GM18498 (cell line): Measurements from ENCODE around the gene PCNX1.
A peak's percentile ranks its signal among the peaks of the same experiment; 100 is the strongest.
"Not testable (repeated sequence)": the region's sequence is repeated elsewhere in the genome, so short reads cannot be mapped to it uniquely, and the experiment has no call there.

Experiments used
- ATAC-seq: cut with Tn5 transposase; IDR thresholded peaks from one replicate; pipeline ENCODE4 v1.9.1; 2021; ENCODE audit warnings: mild to moderate bottlenecking, moderate library complexity; ENCODE audit not compliant: unreplicated experiment

PCNX1 gene

DNA sequence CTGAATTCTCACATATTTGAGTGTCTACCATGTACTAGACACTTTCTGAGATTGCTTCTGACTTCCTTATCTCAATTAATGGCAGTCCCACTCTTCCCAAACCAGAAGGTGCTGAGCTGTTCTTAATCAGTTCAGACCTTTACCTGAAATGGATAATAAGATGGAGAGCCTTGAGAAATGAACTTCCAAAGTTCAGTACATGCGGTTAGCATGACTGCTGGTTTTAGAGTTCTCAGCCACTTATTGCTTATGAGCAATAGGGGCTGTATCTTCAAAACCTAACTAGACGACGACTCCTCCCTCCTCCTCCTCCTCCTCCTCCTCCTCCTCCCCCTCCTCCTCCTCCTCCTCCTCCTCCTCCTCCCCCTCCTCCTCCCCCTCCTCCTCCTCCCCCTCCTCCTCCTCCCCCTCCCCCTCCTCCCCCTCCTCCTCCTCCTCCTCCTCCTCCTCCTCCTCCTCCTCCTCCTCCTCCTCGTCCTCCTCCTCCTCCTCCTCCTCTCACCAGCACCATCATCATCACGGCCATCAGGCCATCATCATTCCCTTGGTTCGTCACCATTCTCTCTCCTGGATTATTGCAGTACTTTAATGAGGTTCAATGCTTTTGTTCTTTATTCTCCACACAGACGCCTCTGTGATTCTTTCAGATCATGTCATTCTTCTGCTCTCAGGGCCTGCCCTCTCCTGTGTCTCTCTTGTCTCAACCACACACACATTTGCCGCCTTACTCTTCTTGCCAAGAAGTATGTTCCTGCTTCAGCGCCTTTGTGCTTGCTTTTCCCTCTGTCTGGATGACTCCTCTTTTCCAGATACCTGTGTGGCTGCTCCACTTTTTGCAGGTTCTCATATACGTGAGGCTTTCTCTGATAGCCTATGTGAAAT is 2.7 kb downstream of the PCNX1 start:
- no peak for ATAC-seq

DNA sequence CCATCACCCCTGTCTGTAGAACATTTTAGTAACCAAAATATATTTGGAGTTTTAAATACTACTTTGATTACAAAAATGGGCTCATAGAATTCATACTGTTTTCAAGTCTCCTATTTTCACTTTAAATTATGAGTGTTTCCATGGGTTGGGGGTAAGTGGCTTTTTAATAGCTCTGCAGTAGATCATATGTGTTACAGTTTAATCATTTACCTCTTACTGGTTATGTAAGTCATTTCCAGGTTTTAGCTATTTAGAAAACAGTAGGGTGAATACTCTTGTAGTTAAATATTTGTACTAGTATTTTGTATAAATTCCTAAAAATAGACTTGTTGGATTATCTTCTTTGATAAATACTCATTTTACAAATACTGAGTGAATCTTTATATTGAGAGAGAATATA is 8.2 kb downstream of the PCNX1 start:
- ATAC-seq = no peak

DNA sequence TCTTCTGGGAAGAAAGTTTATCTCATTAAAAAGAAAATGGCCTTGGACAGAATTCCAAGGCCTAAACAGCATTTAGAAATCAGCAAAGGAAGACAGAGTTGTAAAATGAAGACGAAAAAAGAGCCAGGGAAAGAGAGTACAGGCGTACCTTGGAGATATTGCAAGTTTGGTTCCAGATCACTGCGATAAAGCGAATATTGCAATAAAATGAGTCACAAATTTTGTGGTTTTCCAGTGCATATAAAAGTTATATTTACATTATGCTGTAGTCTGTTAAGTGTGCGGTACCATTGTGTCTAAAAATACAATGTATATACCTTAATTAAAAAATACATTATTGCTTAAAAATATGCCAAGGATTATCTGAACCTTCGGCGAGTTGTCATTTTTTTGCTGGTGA is 9.0 kb downstream of the PCNX1 start:
- ATAC-seq = no peak

DNA sequence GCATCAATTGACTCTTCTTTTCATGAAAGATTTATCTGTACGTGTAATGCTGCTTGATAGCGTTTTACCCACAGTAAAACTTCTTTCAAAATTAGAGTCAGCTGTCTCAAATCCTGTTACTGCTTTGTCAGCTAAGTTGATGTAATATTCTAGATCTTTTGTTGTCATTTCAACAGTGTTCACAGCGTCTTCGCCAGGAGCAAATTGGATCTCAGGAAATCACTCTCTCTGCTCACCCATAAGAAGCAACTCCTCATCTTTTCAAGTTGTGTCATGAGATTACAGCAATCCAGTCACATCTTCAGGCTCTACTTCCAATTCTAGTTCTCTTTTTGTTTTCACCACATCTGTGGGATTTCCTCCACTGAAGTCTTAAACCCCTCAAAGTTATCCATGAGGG is 9.5 kb downstream of the PCNX1 start:
- no peak for ATAC-seq

DNA sequence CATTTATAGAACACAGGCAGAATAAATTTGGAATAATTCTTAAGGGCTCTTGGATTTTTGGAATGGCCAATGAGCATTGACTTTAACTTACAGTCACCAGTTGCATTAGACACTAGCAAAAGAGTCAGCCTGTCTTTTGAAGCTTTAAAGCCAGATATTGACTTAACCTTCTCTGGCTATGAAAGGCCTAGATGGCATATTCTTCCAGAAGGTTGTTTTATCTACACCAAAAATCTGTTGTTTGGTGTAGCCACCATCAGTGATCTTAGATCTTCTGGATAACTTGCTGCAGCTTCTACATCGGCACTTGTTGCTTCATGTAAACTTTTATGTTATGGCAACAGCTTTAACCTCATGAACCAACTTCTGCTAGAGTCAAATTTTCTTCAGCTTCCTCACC is 10.4 kb downstream of the PCNX1 start:
- ATAC-seq = no peak

DNA sequence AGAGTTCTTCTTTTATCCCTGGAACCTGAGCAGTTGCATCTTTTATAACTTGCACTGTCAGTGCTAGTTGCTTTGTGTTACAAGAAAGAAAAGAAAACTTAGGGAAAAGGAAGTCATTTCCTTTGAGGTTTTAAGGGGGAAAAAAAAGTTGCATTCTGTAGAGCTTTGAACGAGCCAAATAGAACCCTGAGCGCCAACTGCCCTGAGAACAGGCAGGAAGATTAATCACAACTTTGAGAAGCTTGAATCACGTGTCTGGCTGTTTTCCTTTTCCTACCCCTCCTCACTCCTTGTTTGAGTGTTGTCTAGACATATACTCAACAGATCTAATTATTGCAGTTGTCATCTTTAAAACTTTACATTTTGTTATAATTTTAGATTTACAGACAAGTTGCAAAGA is 12.5 kb downstream of the PCNX1 start:
- ATAC-seq = no peak

DNA sequence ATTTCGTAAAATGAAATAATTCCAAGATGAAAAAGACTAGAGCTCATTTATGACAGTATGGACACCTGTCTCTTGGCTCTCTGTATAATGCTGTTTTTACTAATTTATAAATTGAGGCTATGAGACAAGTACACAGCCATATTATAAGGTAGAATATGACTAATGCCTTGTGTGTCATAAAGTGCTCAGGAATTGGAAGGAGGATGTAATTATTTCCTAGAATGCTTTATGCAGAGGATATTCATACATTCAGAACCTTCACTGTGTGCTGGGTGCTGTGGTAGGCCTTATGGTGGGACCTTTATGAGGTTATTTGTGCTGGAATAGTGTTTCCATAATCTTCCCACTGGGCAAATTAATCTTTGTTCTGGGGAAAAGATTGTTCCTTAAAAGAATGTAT is 13.3 kb downstream of the PCNX1 start:
- ATAC-seq = no peak

- ATAC-seq = no peak
Observed at GRCh38 chr14:70921669-70922068, 14.4 kb downstream of the PCNX1 start.

GRCh38 chr14:70924521-70924920 is 17.3 kb downstream of the PCNX1 start:
- ATAC-seq = no peak

- ATAC-seq = no peak
Observed at GRCh38 chr14:70926235-70926830, 19.1 kb downstream of the PCNX1 start.

DNA sequence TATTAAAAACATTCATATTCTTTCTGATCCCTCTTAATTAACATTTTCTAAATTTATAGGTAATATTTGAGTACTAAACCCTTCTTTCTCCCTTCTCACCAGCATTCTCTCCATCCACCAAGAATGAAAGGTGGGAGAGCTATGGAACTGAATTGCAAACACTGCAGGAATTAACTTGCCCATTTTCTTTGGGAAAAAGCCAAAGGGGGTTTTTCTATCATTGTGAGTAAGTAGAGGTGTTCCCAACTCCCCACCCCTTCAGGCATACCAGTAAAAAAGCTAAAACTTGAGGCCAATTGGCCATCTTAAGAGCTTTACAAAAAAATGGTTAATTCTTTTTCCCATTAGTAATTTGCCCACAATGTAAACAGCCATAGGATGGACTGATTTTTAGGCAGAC is 23.7 kb downstream of the PCNX1 start:
- no peak for ATAC-seq

DNA sequence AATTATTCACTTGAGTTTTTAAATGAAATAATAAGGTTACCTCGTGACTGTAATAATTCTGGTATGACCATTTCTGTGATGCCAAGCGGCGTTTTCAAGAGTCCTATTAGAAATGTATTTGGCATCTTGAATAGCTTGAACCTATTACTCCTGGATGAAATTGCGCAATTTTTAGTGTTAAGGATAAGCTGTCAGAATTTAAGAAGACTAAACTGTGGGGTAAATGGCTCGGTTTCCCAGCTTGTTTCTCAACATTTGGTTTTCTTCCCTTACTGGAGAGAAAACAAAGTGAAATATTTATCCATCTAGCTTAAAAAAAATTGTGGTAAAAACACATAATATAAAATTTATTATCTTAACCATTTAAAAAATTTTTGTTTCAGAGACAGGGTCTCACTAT is 26.8 kb downstream of the PCNX1 start:
- no peak for ATAC-seq

DNA sequence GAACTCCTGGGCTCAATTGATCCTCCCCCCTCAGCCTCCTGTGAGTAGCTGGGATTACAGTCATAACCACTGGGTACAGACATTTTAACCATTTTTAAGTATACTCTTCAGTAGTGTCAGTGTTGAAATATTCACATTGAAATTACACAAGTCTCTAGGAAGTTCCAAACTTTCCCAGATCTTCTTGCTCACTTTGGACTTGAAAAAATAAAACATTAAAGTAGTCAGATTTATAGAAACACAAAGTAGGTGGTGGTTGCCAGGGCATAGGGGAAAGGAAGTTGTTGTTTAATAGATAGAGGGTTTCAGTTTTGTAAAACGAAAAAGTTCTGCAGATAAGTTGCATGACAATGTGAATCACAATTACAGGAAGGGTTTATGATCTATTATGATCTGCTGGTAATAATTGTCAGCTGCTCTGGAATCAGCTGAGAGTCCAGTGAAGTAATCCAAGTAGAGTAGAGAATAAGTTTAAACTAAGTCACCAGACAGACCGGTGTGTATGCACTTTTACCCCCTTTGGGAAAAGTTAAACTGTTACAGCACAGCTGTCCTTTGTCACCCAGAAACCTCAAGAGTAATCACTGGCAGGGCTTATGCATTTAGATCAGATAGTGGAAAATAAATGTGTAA is 27.4 kb downstream of the PCNX1 start:
- ATAC-seq = peak; percentile 81

DNA sequence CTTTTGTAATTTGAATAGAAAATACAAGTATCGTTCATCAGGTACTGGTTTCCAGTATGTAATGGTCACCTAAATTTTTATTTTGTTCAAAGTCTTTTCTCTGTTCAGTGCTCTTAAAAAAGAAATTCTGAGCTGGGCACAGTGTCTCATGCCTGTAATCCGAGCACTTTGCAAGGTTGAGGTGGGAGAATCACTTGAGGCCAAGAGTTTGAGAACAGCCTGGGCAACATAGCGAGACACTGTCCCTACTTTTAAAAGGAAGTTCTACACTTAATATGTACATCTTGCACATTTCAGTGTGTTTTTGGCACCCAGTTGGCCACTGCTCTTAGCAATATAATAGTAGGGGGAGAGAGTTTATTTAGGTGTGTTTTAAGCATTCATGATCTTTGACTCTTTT is 27.9 kb downstream of the PCNX1 start:
- ATAC-seq = peak; percentile 24

DNA sequence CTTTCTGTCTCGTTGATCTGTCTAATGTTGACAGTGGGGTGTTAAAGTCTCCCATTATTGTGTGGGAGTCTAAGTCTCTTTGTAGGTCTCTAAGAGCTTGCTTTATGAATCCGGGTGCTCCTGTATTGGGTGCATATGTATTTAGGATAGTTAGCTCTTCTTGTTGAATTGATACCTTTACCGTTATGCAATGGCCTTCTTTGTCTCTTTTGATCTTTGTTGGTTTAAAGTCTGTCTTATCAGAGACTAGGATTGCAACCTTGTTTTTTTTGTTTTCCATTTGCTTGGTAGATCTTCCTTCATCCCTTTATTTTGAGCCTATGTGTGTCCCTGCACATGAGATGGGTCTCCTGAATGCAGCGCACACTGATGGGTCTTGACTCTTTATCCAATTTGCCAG is 32.4 kb downstream of the PCNX1 start:
- ATAC-seq = not testable (repeated sequence)

DNA sequence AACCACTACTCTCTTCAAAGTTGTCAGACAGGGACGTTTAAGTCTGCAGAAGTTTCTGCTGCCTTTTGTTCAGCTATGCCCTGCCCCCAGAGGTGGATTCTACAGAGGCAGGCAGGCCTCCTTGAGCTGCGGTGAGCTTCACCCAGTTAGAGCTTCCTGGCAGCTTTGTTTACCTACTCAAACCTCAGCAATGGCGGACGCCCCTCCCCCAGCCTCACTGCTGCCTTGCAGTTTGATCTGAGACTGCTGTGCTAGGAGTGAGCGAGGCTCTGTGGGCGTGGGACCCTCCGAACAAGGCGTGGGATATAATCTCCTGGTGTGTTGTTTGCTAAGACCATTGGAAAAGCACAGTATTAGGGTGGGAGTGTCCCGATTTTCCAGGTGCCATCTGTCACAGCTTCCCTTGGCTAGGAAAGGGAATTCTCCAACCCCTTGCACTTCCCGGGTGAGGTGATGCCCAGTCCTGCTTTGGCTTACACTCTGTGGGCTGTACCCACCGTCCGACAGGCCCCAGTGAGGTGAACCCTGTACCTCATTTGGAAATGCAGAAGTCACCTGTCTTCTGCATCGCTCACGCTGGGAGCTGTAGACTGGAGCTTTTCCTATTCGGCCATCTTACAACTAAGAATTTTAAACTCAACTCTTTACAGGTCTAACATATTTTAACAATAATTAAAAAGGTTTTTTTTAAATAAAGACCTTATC is 34.5 kb downstream of the PCNX1 start:
- not testable (repeated sequence) for ATAC-seq

- ATAC-seq = no peak
Observed at GRCh38 chr14:70942342-70942706, 35.1 kb downstream of the PCNX1 start.

DNA sequence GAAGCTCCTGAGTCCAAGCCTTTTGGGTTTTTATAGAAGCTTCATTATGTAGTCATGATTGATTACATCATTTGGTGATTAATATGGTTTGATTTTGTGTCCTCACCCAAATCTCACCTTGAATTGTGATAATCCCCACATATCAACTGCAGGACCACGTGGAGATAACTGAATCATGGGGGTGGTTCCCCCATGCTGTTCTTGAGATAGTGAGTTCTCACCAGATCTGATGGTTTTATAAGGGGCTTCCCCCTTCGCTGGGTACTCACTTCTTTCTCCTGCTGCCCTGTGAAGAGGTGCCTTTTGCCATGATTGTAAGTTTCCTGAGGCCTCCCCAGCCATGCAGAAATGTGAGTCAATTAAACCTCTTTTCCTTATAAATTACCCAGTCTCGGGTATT is 35.5 kb downstream of the PCNX1 start:
- ATAC-seq = not testable (repeated sequence)

DNA sequence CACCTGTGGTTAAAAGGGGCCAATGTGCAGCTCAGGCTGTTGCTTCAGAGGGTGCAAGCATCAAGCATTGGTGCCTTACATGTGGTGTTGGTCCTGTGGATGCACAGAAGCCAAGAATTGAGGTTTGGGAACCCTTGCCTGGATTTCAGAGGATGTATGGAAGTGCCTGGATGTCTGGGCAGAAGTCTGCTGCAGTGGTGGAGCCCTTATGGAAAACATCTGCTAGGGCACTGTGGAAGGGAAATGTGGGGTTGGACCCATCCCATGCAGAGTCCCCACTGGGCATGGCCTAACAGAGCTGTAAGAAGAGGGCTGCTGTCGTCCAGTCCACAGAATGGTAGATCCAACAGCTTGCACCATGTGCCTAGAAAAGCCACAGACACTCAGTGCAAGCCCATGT is 36.6 kb downstream of the PCNX1 start:
- ATAC-seq = no peak

DNA sequence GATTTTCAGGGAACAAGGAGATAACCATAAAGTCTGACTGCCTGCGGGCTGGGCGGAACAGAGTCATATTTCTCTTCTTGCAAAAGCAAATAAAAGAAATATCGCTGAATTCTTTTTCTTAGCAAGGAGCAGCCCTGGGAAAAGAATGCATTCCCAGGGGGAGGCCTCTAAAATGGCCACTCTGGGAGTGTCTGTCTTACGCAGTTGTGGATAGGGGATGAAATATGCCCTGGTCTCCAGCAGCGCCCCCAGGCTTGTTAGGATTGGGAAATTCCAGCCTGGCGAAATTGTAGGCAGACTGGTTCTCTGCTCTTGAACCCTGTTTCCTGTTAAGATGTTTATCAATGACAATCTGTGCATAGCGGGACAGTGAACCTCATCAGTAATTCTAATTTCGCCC is 40.5 kb downstream of the PCNX1 start:
- no peak for ATAC-seq

DNA sequence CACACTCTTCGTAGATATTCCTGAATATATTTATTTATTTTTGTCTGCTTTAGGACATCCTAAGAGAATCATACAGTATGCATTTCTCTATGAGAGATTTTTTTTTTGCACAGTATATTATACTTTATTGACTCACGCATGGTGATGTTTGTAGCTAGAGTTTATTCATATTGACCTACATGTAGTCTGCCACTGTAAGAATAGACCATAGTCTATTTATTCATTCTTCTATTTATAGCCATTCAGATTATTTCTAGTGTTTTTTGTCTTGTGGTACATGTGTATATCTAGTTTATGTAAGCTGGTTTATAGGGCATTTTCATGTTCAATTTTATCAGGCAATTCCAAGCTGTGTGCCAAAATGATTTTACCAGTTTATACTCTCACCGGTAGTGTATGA is 45.2 kb downstream of the PCNX1 start:
- ATAC-seq = no peak

DNA sequence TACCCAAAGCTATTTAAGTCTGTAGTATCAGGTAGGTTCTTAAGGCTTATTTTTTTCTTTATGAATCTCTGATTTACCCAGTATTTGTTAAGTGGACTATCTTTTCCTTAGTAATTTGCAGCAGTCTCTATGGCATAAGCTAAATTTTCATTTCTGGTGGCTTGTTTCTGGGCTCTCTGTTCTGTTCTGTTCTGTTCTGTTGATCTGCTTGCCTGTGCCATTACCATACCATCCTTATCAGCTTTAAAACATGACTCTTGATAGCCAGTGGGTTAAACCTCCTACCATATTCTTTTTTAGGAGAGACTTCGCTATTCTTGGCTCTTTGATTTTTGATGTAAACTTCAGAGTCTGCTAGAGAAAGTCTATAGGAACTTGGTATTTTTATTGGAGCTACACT is 46.8 kb downstream of the PCNX1 start:
- ATAC-seq = no peak
